Measurements from ENCODE around the gene FBXL16.

Gene FBXL16

GRCh38 chr16:648071-648780 lies 57.4 kb downstream of the FBXL16 start:
- Histone ChIP-seq H3K36me3 (peaks cover 0 to 24% (median 7%) of the 10 kb centered on the region in 3 donors), H3K27ac (peak overlapping the region; percentile 82 to 90), H3K9me3 (no peaks in the 10 kb centered on the region), H3K4me1 (peaks cover 7 to 48% (median 24%) of the 10 kb centered on the region in 4 donors), H3K27me3 (no peaks in the 10 kb centered on the region), H3K4me3 (peak overlapping the region; percentile 81 to 84)
- intact Hi-C loops (cut with DNase I; ENCODE audit: low total_unique reads): no loop called here
- DNase-seq: no peak
- no peak for TF ChIP-seq CTCF (IDR thresholded peaks at IDR 0.05)

- Histone ChIP-seq H3K4me3 (no peak overlapping the region), H3K4me1 (peaks cover 7 to 57% (median 32%) of the 10 kb centered on the region in 4 donors), H3K27ac (no peak overlapping the region), H3K27me3 (no peaks in the 10 kb centered on the region), H3K36me3 (peaks cover 0 to 15% (median 7%) of the 10 kb centered on the region in 3 donors), H3K9me3 (no peaks in the 10 kb centered on the region)
- no peak for TF ChIP-seq CTCF (IDR thresholded peaks at IDR 0.05)
- no peak for DNase-seq
- intact Hi-C loops (cut with DNase I; ENCODE audit: low total_unique reads): no loop called here
Observed at GRCh38 chr16:647173-647902, 58.3 kb downstream of the FBXL16 start.

- intact Hi-C loops (cut with DNase I; ENCODE audit: low total_unique reads): no loop called here
- H3K27me3 ChIP-seq: no peaks in the 10 kb centered on the region
- H3K4me1 ChIP-seq: peaks cover 7 to 59% (median 33%) of the 10 kb centered on the region in 4 donors
Observed at GRCh38 chr16:646679-647172, 58.9 kb downstream of the FBXL16 start.

GRCh38 chr16:645852-646678 lies 59.5 kb downstream of the FBXL16 start:
- no peak for TF ChIP-seq CTCF (IDR thresholded peaks at IDR 0.05)
- H3K4me1 ChIP-seq: peaks cover 12 to 63% (median 37%) of the 10 kb centered on the region in 4 donors

More at GRCh38 chr16:646679-647172, 58.9 kb downstream of the FBXL16 start:
- Histone ChIP-seq H3K27ac (no peak overlapping the region), H3K36me3 (peaks cover 0 to 9% (median under 1%) of the 10 kb centered on the region in 3 donors), H3K9me3 (no peaks in the 10 kb centered on the region), H3K4me3 (no peak overlapping the region)
- no peak for TF ChIP-seq CTCF (IDR thresholded peaks at IDR 0.05)
- DNase-seq: no peak

GRCh38 chr16:644556-644955 lies 61.0 kb downstream of the FBXL16 start:
- peaks cover 12 to 60% (median 32%) of the 10 kb centered on the region in 4 donors for H3K4me1 ChIP-seq
- H3K27me3 ChIP-seq: no peaks in the 10 kb centered on the region
- no peak for TF ChIP-seq CTCF (IDR thresholded peaks at IDR 0.05)
- no peak for DNase-seq
- no peak overlapping the region for H3K27ac ChIP-seq
- no peaks in the 10 kb centered on the region for H3K36me3 ChIP-seq
- intact Hi-C loops (cut with DNase I; ENCODE audit: low total_unique reads): no loop called here
- H3K4me3 ChIP-seq: no peak overlapping the region
- H3K9me3 ChIP-seq: no peaks in the 10 kb centered on the region

More at GRCh38 chr16:645852-646678, 59.5 kb downstream of the FBXL16 start:
- H3K27me3 ChIP-seq: no peaks in the 10 kb centered on the region
- no peak overlapping the region for H3K27ac ChIP-seq
- no peaks in the 10 kb centered on the region for H3K9me3 ChIP-seq
- H3K4me3 ChIP-seq: no peak overlapping the region
- peaks cover 0 to 2% (median 0%) of the 10 kb centered on the region in 3 donors for H3K36me3 ChIP-seq
- no peak for DNase-seq
- intact Hi-C loops (cut with DNase I; ENCODE audit: low total_unique reads): no loop called here
